ENCODE data around the gene OR9Q1.

GRCh38 chr11:57974848-57975601 is 48.7 kb upstream of the OR9Q1 start:
- TF ChIP-seq CTCF (conservative IDR thresholded peaks at IDR 0.05 in 1 of 2, IDR thresholded peaks at IDR 0.05 in 1 of 2; ENCODE audit: low read depth in 1 of 2, low read length in 2 of 2): no peak
- no peak for TF ChIP-seq EZH2 (IDR thresholded peaks at IDR 0.05; ENCODE audit: low read length, missing control alignments)

Measured in fibroblast of lung (primary cell).